ENCODE measurements around the gene TNFAIP6.

TNFAIP6 gene

GRCh38 chr2:151401149-151401548, 43.8 kb downstream of the TNFAIP6 start:
- no peak overlapping the region for H3K9ac ChIP-seq (ENCODE audit: low read length)

GRCh38 chr2:151403914-151404313, 46.5 kb downstream of the TNFAIP6 start:
- Histone ChIP-seq H3K4me2 (ENCODE audit: low read length) (no peak overlapping the region), H2AFZ (ENCODE audit: low read depth, low read length) (no peak overlapping the region), H3K79me2 (ENCODE audit: low read length) (no peaks in the 10 kb centered on the region), H3K4me3 (ENCODE audit: low read length) (no peak overlapping the region), H3K27me3 (ENCODE audit: low read depth, low read length) (no peaks in the 10 kb centered on the region), H3K36me3 (replicated peaks; ENCODE audit: low read depth, low read length) (no peaks in the 10 kb centered on the region), H3K9me3 (ENCODE audit: insufficient read depth, low read length) (no peaks in the 10 kb centered on the region), H4K20me1 (ENCODE audit: insufficient read depth, low read length) (no peaks in the 10 kb centered on the region), H3K4me1 (ENCODE audit: low read length) (no peaks in the 10 kb centered on the region), H3K9ac (ENCODE audit: low read length) (no peak overlapping the region), H3K27ac (ENCODE audit: low read length) (no peak overlapping the region)
- no peak for TF ChIP-seq CTCF (IDR thresholded peaks at IDR 0.05; ENCODE audit: low read depth, low read length)
- no peak for TF ChIP-seq EZH2phosphoT487 (IDR thresholded peaks at IDR 0.05; ENCODE audit: low read depth)

More at GRCh38 chr2:151401149-151401548, 43.8 kb downstream of the TNFAIP6 start:
- no peak overlapping the region for H3K27ac ChIP-seq (ENCODE audit: low read length)
- H3K9me3 ChIP-seq (ENCODE audit: insufficient read depth, low read length) = no peaks in the 10 kb centered on the region
- no peak overlapping the region for H2AFZ ChIP-seq (ENCODE audit: low read depth, low read length)
- H3K36me3 ChIP-seq (replicated peaks; ENCODE audit: low read depth, low read length) = no peaks in the 10 kb centered on the region
- H3K4me3 ChIP-seq (ENCODE audit: low read length) = no peak overlapping the region
- no peaks in the 10 kb centered on the region for H3K27me3 ChIP-seq (ENCODE audit: low read depth, low read length)
- no peaks in the 10 kb centered on the region for H4K20me1 ChIP-seq (ENCODE audit: insufficient read depth, low read length)
- TF ChIP-seq EZH2phosphoT487 (IDR thresholded peaks at IDR 0.05; ENCODE audit: low read depth) (no peak), CTCF (IDR thresholded peaks at IDR 0.05; ENCODE audit: low read depth, low read length) (no peak)
- no peaks in the 10 kb centered on the region for H3K4me1 ChIP-seq (ENCODE audit: low read length)
- H3K4me2 ChIP-seq (ENCODE audit: low read length) = no peak overlapping the region
- H3K79me2 ChIP-seq (ENCODE audit: low read length) = no peaks in the 10 kb centered on the region

DNA sequence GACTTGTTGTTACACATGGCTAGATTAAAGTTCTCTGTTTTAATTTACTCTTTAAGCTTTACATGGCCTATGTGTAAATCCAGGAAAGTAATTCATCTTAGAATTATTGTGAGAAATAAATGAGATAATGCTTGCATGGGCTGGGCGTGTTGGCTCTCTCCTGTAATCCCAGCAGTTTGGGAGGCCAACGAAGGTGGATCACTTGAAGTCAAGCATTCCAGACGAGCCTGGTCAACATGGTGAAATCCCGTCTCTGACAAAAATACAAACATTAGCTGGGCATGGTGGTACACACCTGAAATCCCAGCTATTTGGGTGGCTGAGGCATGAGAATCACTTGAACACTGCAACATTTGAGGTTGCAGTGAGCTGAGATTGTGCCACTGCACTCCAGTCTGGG, 48.0 kb downstream of the TNFAIP6 start:
- Histone ChIP-seq H3K9me3 (ENCODE audit: insufficient read depth, low read length) (no peaks in the 10 kb centered on the region), H3K4me2 (ENCODE audit: low read length) (no peak overlapping the region)

DNA sequence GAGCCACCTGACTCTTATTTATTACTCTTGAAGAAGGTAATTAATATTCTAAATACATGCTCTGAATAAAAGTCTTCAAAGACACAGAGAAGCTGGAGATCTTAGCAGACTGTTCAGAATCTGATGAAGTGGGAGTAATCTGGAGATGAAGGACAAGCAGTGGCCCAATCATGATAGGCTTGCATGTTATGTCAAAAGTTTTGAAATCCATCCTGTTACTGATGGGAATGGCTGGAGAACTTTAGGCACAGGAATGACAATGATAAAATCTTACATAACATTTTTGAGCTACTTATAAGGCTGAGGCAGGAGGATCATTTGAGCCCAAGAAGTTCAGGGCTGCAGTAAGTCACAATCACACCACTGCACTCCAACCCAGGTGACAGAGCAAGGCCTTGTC, 49.9 kb downstream of the TNFAIP6 start:
- Histone ChIP-seq H3K9me3 (ENCODE audit: insufficient read depth, low read length) (no peaks in the 10 kb centered on the region), H3K36me3 (replicated peaks; ENCODE audit: low read depth, low read length) (peaks cover 6% of the 10 kb centered on the region), H3K9ac (ENCODE audit: low read length) (no peak overlapping the region), H2AFZ (ENCODE audit: low read depth, low read length) (no peak overlapping the region), H4K20me1 (ENCODE audit: insufficient read depth, low read length) (no peaks in the 10 kb centered on the region), H3K27me3 (ENCODE audit: low read depth, low read length) (no peaks in the 10 kb centered on the region), H3K4me1 (ENCODE audit: low read length) (peaks cover 12% of the 10 kb centered on the region), H3K4me2 (ENCODE audit: low read length) (no peak overlapping the region), H3K27ac (ENCODE audit: low read length) (no peak overlapping the region), H3K4me3 (ENCODE audit: low read length) (no peak overlapping the region), H3K79me2 (ENCODE audit: low read length) (peaks cover 31% of the 10 kb centered on the region)
- no peak for TF ChIP-seq EZH2phosphoT487 (IDR thresholded peaks at IDR 0.05; ENCODE audit: low read depth)
- TF ChIP-seq CTCF (IDR thresholded peaks at IDR 0.05; ENCODE audit: low read depth, low read length) = no peak

More for the DNA sequence above, 48.0 kb downstream of the TNFAIP6 start:
- Histone ChIP-seq H2AFZ (ENCODE audit: low read depth, low read length) (no peak overlapping the region), H3K4me1 (ENCODE audit: low read length) (peaks cover 4% of the 10 kb centered on the region), H4K20me1 (ENCODE audit: insufficient read depth, low read length) (no peaks in the 10 kb centered on the region), H3K27me3 (ENCODE audit: low read depth, low read length) (no peaks in the 10 kb centered on the region), H3K4me3 (ENCODE audit: low read length) (no peak overlapping the region), H3K9ac (ENCODE audit: low read length) (no peak overlapping the region), H3K79me2 (ENCODE audit: low read length) (peaks cover 11% of the 10 kb centered on the region), H3K36me3 (replicated peaks; ENCODE audit: low read depth, low read length) (no peaks in the 10 kb centered on the region), H3K27ac (ENCODE audit: low read length) (no peak overlapping the region)
- no peak for TF ChIP-seq CTCF (IDR thresholded peaks at IDR 0.05; ENCODE audit: low read depth, low read length)

Data from OCI-LY3 (cell line).